ENCODE measurements around the gene PRKCA. TPM values are rescaled to one million over a fixed set of nuclear protein-coding genes. Genes with fewer than 3 reads are reported as not detected.
"Not testable (repeated sequence)": the region's sequence is repeated elsewhere in the genome, so short reads cannot be mapped to it uniquely, and the experiment has no call there.

The PRKCA gene
- total RNA-seq, 4 donors from 2014 or later, result 9.0 to 76.1 (median 15.1) TPM

DNA sequence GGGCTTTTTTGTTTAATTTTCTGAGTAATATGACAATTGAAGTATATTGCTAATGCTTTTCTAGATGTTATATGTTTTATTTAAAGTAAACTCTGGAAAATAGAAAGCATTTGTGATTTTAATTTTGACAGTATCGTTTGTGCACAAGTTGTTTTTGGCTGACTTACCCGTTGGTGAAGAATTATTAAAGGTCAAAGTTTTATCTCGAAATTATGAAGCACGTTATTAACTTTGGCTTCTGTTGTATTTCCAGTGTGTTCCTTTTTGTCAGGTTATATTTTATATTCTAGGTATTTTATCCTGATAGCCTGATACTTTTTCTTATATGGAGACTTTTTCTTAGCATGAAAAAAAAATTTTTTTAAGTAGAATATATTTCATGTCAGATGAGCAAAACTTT, 16.8 kb downstream of the PRKCA start:
- H3K36me3 ChIP-seq, result no peaks in the 10 kb centered on the region
- H3K27ac ChIP-seq, result no peak overlapping the region
- intact Hi-C loops (cut with DNase I; ENCODE audit: low total_unique reads), result no loop called here
- H3K4me3 ChIP-seq, result no peak overlapping the region
- H3K27me3 ChIP-seq, result no peaks in the 10 kb centered on the region
- H3K9me3 ChIP-seq, result peaks cover 0 to 6% of the 10 kb centered on the region in 2 donors
- DNase-seq, result no peak
- H3K4me1 ChIP-seq, result no peaks in the 10 kb centered on the region
- TF ChIP-seq CTCF (IDR thresholded peaks at IDR 0.05), result no peak
- no peak for TF ChIP-seq POLR2A (IDR thresholded peaks at IDR 0.05)

DNA sequence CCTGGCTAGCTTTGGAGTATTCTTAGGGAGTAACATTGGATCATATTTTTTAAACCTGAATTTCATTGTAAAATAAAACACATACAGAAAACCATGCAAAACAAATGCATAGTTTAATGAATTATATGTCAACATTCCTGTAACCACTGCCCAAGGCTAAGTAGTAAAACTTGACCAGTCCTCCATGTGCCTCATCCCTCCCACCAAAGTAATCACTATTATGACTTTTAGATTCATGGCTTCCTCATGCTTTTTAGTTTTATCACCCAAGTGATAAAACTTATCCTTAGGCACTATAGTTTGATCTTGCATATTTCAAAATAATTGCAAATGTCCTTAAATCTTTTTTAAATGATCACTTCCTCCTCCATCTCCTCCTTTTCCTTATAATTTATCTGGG, 20.4 kb downstream of the PRKCA start:
- TF ChIP-seq POLR2A (IDR thresholded peaks at IDR 0.05), result no peak
- no peak for TF ChIP-seq CTCF (IDR thresholded peaks at IDR 0.05)
- Histone ChIP-seq H3K4me3 (no peak overlapping the region), H3K36me3 (no peaks in the 10 kb centered on the region), H3K4me1 (no peaks in the 10 kb centered on the region), H3K27ac (no peak overlapping the region), H3K27me3 (no peaks in the 10 kb centered on the region), H3K9me3 (peaks cover 0 to 6% of the 10 kb centered on the region in 2 donors)
- DNase-seq, result no peak
- intact Hi-C loops (cut with DNase I; ENCODE audit: low total_unique reads), result no loop called here

DNA sequence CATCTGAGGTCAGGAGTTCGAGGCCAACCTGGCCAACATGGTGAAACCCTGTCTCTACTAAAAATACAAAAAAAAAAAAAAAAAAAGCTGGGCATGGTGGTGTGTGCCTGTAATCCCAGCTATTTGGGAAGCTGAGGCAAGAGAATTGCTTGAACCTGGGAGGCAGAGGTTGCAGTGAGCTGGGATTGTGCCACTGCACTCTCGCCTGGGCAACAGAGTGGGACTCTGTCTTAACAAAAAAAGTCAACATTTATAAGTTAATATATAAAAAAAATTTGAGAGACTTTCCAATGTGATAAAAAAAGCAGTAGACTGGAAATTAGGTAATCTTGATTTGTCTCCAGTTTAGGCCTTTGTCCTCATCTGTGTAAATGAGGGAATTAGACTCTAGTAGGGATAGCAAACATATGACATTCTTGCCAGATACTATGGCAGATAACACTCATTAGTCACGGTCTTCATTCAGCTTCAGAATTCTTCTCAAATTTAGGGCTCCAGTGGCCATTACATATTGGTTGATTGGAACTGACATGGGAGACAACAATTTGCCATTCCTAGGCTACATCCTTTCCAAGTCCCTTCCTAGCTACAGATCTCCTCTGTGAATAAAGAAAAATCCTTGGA, 22.1 kb downstream of the PRKCA start:
- H3K4me1 ChIP-seq; H3K9me3 ChIP-seq; H3K27me3 ChIP-seq; H3K27ac ChIP-seq; H3K36me3 ChIP-seq; H3K4me3 ChIP-seq; intact Hi-C loops (cut with DNase I; ENCODE audit: low total_unique reads); DNase-seq: not testable (repeated sequence)

DNA sequence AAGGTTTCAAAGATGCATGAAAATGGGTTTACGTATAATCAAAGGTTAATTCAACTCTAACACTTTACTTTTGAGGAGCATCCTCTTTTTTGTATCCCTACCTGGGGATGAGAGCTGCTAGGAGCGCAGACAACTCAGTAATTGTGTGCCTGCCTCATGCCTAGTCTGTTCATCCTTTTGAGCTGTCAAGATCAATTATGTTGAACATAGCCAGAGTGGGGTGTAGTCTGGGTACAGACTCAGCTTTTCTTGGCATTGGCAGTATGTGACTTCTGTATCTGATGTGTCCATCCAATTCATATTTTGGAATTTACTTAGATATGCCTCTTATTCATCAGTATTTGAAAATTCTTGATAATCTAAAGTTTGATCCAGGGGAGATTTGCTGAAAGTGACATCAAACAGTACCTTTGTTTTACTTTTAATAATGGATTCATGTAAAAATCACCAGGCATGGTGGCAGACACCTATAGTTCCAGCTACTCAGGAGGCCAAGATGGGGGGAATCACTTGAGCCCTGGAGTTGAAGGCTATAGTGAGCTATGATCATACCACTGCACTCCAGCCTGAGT, 24.1 kb downstream of the PRKCA start:
- no peak overlapping the region for H3K4me3 ChIP-seq
- no peak overlapping the region for H3K27ac ChIP-seq
- TF ChIP-seq CTCF (IDR thresholded peaks at IDR 0.05) (no peak), POLR2A (IDR thresholded peaks at IDR 0.05) (no peak)
- no peaks in the 10 kb centered on the region for H3K27me3 ChIP-seq
- DNase-seq, result no peak
- H3K9me3 ChIP-seq, result peaks cover 0 to 4% of the 10 kb centered on the region in 2 donors
- intact Hi-C loops (cut with DNase I; ENCODE audit: low total_unique reads), result no loop called here
- no peaks in the 10 kb centered on the region for H3K4me1 ChIP-seq
- no peaks in the 10 kb centered on the region for H3K36me3 ChIP-seq

GRCh38 chr17:66330646-66331037, 28.2 kb downstream of the PRKCA start:
- peak; percentile 38 to 50 for DNase-seq
- Histone ChIP-seq H3K9me3 (no peaks in the 10 kb centered on the region), H3K4me3 (no peak overlapping the region), H3K27me3 (no peaks in the 10 kb centered on the region), H3K27ac (peak overlapping the region; percentile 43 to 64), H3K36me3 (no peaks in the 10 kb centered on the region), H3K4me1 (no peaks in the 10 kb centered on the region)
- no peak for TF ChIP-seq POLR2A (IDR thresholded peaks at IDR 0.05)
- no peak for TF ChIP-seq CTCF (IDR thresholded peaks at IDR 0.05)
- intact Hi-C loops (cut with DNase I; ENCODE audit: low total_unique reads), result no loop called here

Data from uterus (tissue), 4 donors.